Gastroesophageal sphincter (tissue), 3 donors: Measurements from ENCODE around the gene NPC1.

Source experiments
- CTCF ChIP-seq, 4 experiments: fragments of 200-600 bp in 2 of 4; fragments of 450-650 bp in 2 of 4; sonication (generic) in 1 of 4; IDR thresholded peaks; one replicate each; pipeline ENCODE4 v1.5.1; 2017 to 2019; ENCODE audit warnings: antibody characterized with exemption in 4 of 4, mild to moderate bottlenecking in 2 of 4, moderate library complexity in 2 of 4
- EP300 ChIP-seq: sonication (generic); formaldehyde crosslinking; IDR thresholded peaks from one replicate; pipeline ENCODE4 v1.6.1; 2017; ENCODE audit warnings: antibody characterized with exemption, mild to moderate bottlenecking
- POLR2A ChIP-seq, 2 donors: fragments of 450-650 bp; IDR thresholded peaks; one replicate each; pipeline ENCODE4 v1.6.1; 2017; ENCODE audit warnings: antibody characterized with exemption in 2 of 2, mild to moderate bottlenecking in 2 of 2, moderate library complexity in 1 of 2

GRCh38 chr18:23585897-23586248 lies 433 bp downstream of the NPC1 start:
- TF ChIP-seq CTCF (IDR thresholded peaks at IDR 0.05) = no peak
- TF ChIP-seq EP300 = no peak
- TF ChIP-seq POLR2A (IDR thresholded peaks at IDR 0.05) = no peak
